GM12878 (cell line): Measurements from ENCODE around the gene RPL29. TPM values are rescaled to one million over a fixed set of nuclear protein-coding genes. Genes with fewer than 3 reads are reported as not detected.

Experiments
- ATAC-seq: fragments of 200-7000 bp; cut with Tn5 transposase; 3 replicates; pipeline ENCODE4 v1.9.1; 2020; ENCODE audit warnings: mild to moderate bottlenecking, moderate library complexity
- BruUV-seq: library from RNA; stranded (reverse); fragments of 400-500 nt; replicated peaks from 2 replicates; lab custom pipeline; 2021; lab: Mats Ljungman, UMichigan
- CTCF ChIA-PET: fragments of 300-600 bp; sonication (Branson Sonifier 250); formaldehyde crosslinking; extraction: SDS; loops from one replicate; lab custom pipeline; 2021; ENCODE audit warnings: inconsistent platforms; lab: Yijun Ruan, JAX
- POLR2A ChIA-PET: fragments of 350-600 bp; formaldehyde crosslinking; extraction: SDS; loops from one replicate; lab custom pipeline; 2021; ENCODE audit warnings: inconsistent platforms; lab: Charles Lee
- RAD21 ChIA-PET: fragments of 300-600 bp; sonication (Branson Sonifier 250); formaldehyde crosslinking; loops from one replicate; lab custom pipeline; 2023; ENCODE audit warnings: antibody characterized with exemption; ENCODE audit not compliant: unreplicated experiment; lab: Charles Lee
- SMC1A ChIA-PET: fragments of 300-600 bp; sonication (Branson Sonifier 250); formaldehyde crosslinking; loops from one replicate; lab custom pipeline; 2023; ENCODE audit not compliant: unreplicated experiment, uncharacterized antibody; lab: Charles Lee
- DNase-seq: peaks from one replicate; pipeline ENCODE4 v3.0.0-alpha.2; 2011; ENCODE audit warnings: low read depth, low spot score
- FAIRE-seq: peaks from 3 replicates; lab custom pipeline; 2011; peaks lifted over from hg19 to GRCh38; lab: Jason Lieb, UNC
- H2AFZ ChIP-seq: 2 replicates; pipeline ENCODE4 v1.6.0; 2011; ENCODE audit warnings: low read depth, low read length, control low read depth; ENCODE audit not compliant: control insufficient read depth
- H3K27ac ChIP-seq: 2 replicates; pipeline ENCODE4 v1.5.1; 2011; ENCODE audit warnings: control low read depth; ENCODE audit not compliant: control insufficient read depth, insufficient read depth
- H3K27me3 ChIP-seq, 2 experiments: replicated peaks in 1 of 2; 2 replicates each; pipeline versions ENCODE4 v1.6.0 to v1.6.1; 2011; ENCODE audit warnings: low read length in 1 of 2; ENCODE audit not compliant: control insufficient read depth in 2 of 2, insufficient read depth in 2 of 2
- H3K36me3 ChIP-seq, 2 experiments: 2 replicates each; pipeline ENCODE4 v1.5.1; 2011; ENCODE audit warnings: low read length in 1 of 2; ENCODE audit not compliant: control insufficient read depth in 2 of 2, insufficient read depth in 2 of 2
- H3K4me1 ChIP-seq: 2 replicates; pipeline ENCODE4 v1.6.1; 2011; ENCODE audit warnings: mild to moderate bottlenecking, low read length, moderate library complexity, mixed read lengths; ENCODE audit not compliant: control insufficient read depth, insufficient read depth
- H3K4me2 ChIP-seq: 2 replicates; pipeline ENCODE4 v1.6.0; 2011; ENCODE audit warnings: control low read depth; ENCODE audit not compliant: control insufficient read depth, insufficient read depth
- H3K4me3 ChIP-seq: fragments of 200-600 bp; sonication (generic); 2 replicates; pipeline ENCODE4 v1.5.1; 2016
- H3K79me2 ChIP-seq: 2 replicates; pipeline ENCODE4 v1.6.0; 2011; ENCODE audit warnings: low read length; ENCODE audit not compliant: control insufficient read depth, insufficient read depth
- H3K9ac ChIP-seq: 2 replicates; pipeline ENCODE4 v1.8.0; 2011; ENCODE audit warnings: low read length, control low read depth, mixed read lengths; ENCODE audit not compliant: control insufficient read depth, insufficient read depth
- H3K9me3 ChIP-seq: replicated peaks from 3 replicates; pipeline ENCODE4 v1.5.1; 2011; ENCODE audit warnings: mild to moderate bottlenecking, low read length; ENCODE audit not compliant: control insufficient read depth, insufficient read depth
- H4K20me1 ChIP-seq: 2 replicates; pipeline ENCODE4 v1.6.0; 2011; ENCODE audit not compliant: control insufficient read depth, insufficient read depth
- BCL3 ChIP-seq: IDR thresholded peaks from 2 replicates; pipeline ENCODE4 v1.6.1; 2011; ENCODE audit warnings: borderline replicate concordance, low read depth, mild to moderate bottlenecking, moderate library complexity, low read length; ENCODE audit not compliant: insufficient read depth, poor library complexity, severe bottlenecking
- E4F1 ChIP-seq: fragments of 450-650 bp; IDR thresholded peaks from 2 replicates; pipeline ENCODE4 v1.6.1; 2018; ENCODE audit warnings: borderline replicate concordance, mild to moderate bottlenecking; ENCODE audit not compliant: partially characterized antibody
- FOXK2 ChIP-seq: fragments of 450-650 bp; IDR thresholded peaks from 2 replicates; pipeline ENCODE4 v1.6.1; 2017; ENCODE audit warnings: mild to moderate bottlenecking, moderate library complexity
- HDGF ChIP-seq: fragments of 450-650 bp; IDR thresholded peaks from 2 replicates; pipeline ENCODE4 v1.6.1; 2016; ENCODE audit warnings: antibody characterized with exemption
- KDM1A ChIP-seq: fragments of 200-600 bp; sonication (generic); IDR thresholded peaks from 2 replicates; pipeline ENCODE4 v1.6.1; 2016; ENCODE audit warnings: borderline replicate concordance
- MLLT1 ChIP-seq: fragments of 450-650 bp; IDR thresholded peaks from 2 replicates; pipeline ENCODE4 v1.6.1; 2016; ENCODE audit warnings: mild to moderate bottlenecking
- NFXL1 ChIP-seq: fragments of 450-650 bp; IDR thresholded peaks from 2 replicates; pipeline ENCODE4 v1.6.1; 2017; ENCODE audit warnings: antibody characterized with exemption, mild to moderate bottlenecking, borderline replicate concordance
- NR2C2 ChIP-seq: IDR thresholded peaks from 2 replicates; pipeline ENCODE4 v1.6.1; 2011; ENCODE audit warnings: borderline replicate concordance, low read depth; ENCODE audit not compliant: control insufficient read depth, insufficient read length
- RAD21 ChIP-seq: IDR thresholded peaks from 2 replicates; pipeline ENCODE4 v1.6.1; 2011; ENCODE audit warnings: mild to moderate bottlenecking, low read depth, low read length, moderate library complexity; ENCODE audit not compliant: insufficient read depth
- RELB ChIP-seq: fragments of 450-650 bp; IDR thresholded peaks from 2 replicates; pipeline ENCODE4 v1.6.1; 2017; ENCODE audit warnings: low read depth, mild to moderate bottlenecking, moderate library complexity
- SIN3A ChIP-seq: IDR thresholded peaks from 2 replicates; pipeline ENCODE4 v1.6.1; 2012; ENCODE audit warnings: low read depth, low read length, improper control_type of control experiment
- SIX5 ChIP-seq: IDR thresholded peaks from 2 replicates; pipeline ENCODE4 v1.6.1; 2011; ENCODE audit warnings: mild to moderate bottlenecking, low read depth, low read length, moderate library complexity; ENCODE audit not compliant: severe bottlenecking
- SMAD5 ChIP-seq: IDR thresholded peaks from 2 replicates; pipeline ENCODE4 v1.6.1; 2016; ENCODE audit warnings: antibody characterized with exemption, low read depth
- SRF ChIP-seq, 2 experiments: IDR thresholded peaks; 2 replicates each; pipeline ENCODE4 v1.6.1; 2011; ENCODE audit warnings: low read depth in 2 of 2, low read length in 2 of 2, mild to moderate bottlenecking in 1 of 2, moderate library complexity in 1 of 2
- STAT3 ChIP-seq: IDR thresholded peaks from 2 replicates; pipeline ENCODE4 v1.6.1; 2011; ENCODE audit warnings: low read depth, low read length, improper control_type of control experiment
- WGBS: methylation state at CpG from one replicate; pipeline ENCODE4 v1.1.6; 2016; ENCODE audit warnings: low lambda C conversion rate; ENCODE audit not compliant: insufficient replicate concordance, insufficient coverage; ENCODE audit errors: missing lambda C conversion rate; 5-methylcytosine and 5-hydroxymethylcytosine counted together
- in situ Hi-C: fragments of 300-500 bp; cut with MboI; formaldehyde crosslinking; loops from 9 replicates; pipeline ENCODE4 v1.14.3; 2018; ENCODE audit warnings: mixed read lengths
- intact Hi-C: fragments of 100-400 bp; cut with micrococcal nuclease; formaldehyde crosslinking; loops from one replicate; pipeline ENCODE4 v1.14.2; 2022; ENCODE audit not compliant: unreplicated experiment
- polyA plus RNA-seq, 11 experiments: library from polyadenylated mRNA; depleted of rRNA in 4 of 11; unstranded in 6 of 11; stranded (reverse) in 5 of 11; fragments of >200 nt; fragmentation: Nextera tagmentation in 4 of 11; fragmentation: Illumina TruSeq in 1 of 11; extraction: Ambion mirVana in 4 of 11; extraction: Trizol in 1 of 11; gene quantifications; 1 replicate in 1 of 11; 2 replicates in 10 of 11; pipeline versions ENCODE4 v1.2.1 to v1.2.3, GENCODE V29; 2011 to 2016; ENCODE audit warnings: inconsistent platforms in 2 of 11, missing spikeins in 2 of 11, low read depth in 1 of 11
- total RNA-seq, 4 experiments: library from RNA; depleted of rRNA in 3 of 4; stranded (reverse); fragments of >200 nt in 3 of 4; fragmentation: Illumina TruSeq in 1 of 4; extraction: Trizol in 1 of 4; gene quantifications; 2 replicates each; pipeline versions ENCODE4 v1.2.1 to v1.2.3, GENCODE V29; 2013 to 2021

The RPL29 gene
- total and polyA plus RNA-seq, 10 of the 15 experiments (the other 5 are each of a cell fraction or from before 2014, with no cell fraction given), result 1,053 to 2,477 (median 1,657) TPM

- SMC1A ChIA-PET, result no interaction called here
- peaks cover 3% of the 10 kb centered on the region for H3K79me2 ChIP-seq
- TF ChIP-seq STAT3 (no peak), FOXK2 (no peak), MLLT1 (no peak), RAD21 (no peak), NFXL1 (no peak), SMAD5 (no peak), HDGF (no peak), BCL3 (no peak), SIX5 (no peak), SIN3A (no peak), RELB (no peak), SRF (IDR thresholded peaks at IDR 0.05; ENCODE audit: low read depth in 2 of 2, low read length in 2 of 2) (no peak), KDM1A (no peak), NR2C2 (no peak), E4F1 (no peak)
- TF ChIP-seq, all 136 proteins: peak for 0
- POLR2A ChIA-PET, result no interaction called here
- H3K4me1 ChIP-seq, result peaks cover 10% of the 10 kb centered on the region
- in situ Hi-C loops (no loop called here), intact Hi-C loops (no loop called here)
- no TSS peak for BruUV-seq
- H3K4me3 ChIP-seq, result no peak overlapping the region
- RAD21 ChIA-PET, result no interaction called here
- no peaks in the 10 kb centered on the region for H3K9me3 ChIP-seq
- DNase-seq, result no peak
- FAIRE-seq, result no peak
- no peak overlapping the region for H3K4me2 ChIP-seq
- no peak overlapping the region for H3K9ac ChIP-seq
- H3K27me3 ChIP-seq, result no peaks in the 10 kb centered on the region
- CTCF ChIA-PET, result interaction anchor here (1.5 kb wide), 1 partner anchor 27 kb away, joined by 3 read pairs; the partner anchor contains the start of gene ABHD14B
- H3K36me3 ChIP-seq, result peaks cover 0 to 2% of the 10 kb centered on the region in 2 experiments; a peak in 1 of 4 replicates
- H3K27ac ChIP-seq, result no peak overlapping the region
- 86% methylated on average over 13 of the region's 13 CpGs for WGBS
- no peak overlapping the region for H2AFZ ChIP-seq
- ATAC-seq, result no peak
- H4K20me1 ChIP-seq, result no peaks in the 10 kb centered on the region
These were observed 48.3 kb downstream of the RPL29 start for GRCh38 chr3:51947215-51947900.
